Subcutaneous abdominal adipose tissue (tissue), 5 donors: ENCODE measurements around the gene KLHDC1.
"Not testable (repeated sequence)": the region's sequence is repeated elsewhere in the genome, so short reads cannot be mapped to it uniquely, and the experiment has no call there.

Experiments used
- H3K27ac ChIP-seq: one replicate; pipeline ENCODE4 v1.7.0; 2013; ENCODE audit warnings: low read depth, mild to moderate bottlenecking, inconsistent platforms, low read length, moderate library complexity
- H3K27me3 ChIP-seq, 5 donors: one replicate each; pipeline ENCODE4 v1.7.0; 2013; ENCODE audit warnings: low read length in 5 of 5, inconsistent platforms in 1 of 5; ENCODE audit not compliant: control insufficient read depth in 5 of 5, insufficient read depth in 4 of 5
- H3K36me3 ChIP-seq, 5 donors: one replicate each; pipeline ENCODE4 v1.7.0; 2013; ENCODE audit warnings: low read length in 5 of 5; ENCODE audit not compliant: control insufficient read depth in 5 of 5, insufficient read depth in 5 of 5
- H3K4me1 ChIP-seq, 5 donors: one replicate each; pipeline ENCODE4 v1.7.0; 2013; ENCODE audit warnings: low read length in 5 of 5, mild to moderate bottlenecking in 3 of 5, moderate library complexity in 1 of 5; ENCODE audit not compliant: control insufficient read depth in 5 of 5, insufficient read depth in 5 of 5
- H3K4me3 ChIP-seq, 5 donors: one replicate each; pipeline ENCODE4 v1.7.0; 2013; ENCODE audit warnings: low read length in 5 of 5, low read depth in 1 of 5
- H3K9ac ChIP-seq, 5 donors: one replicate each; pipeline ENCODE4 v1.7.0; 2013; ENCODE audit warnings: low read length in 5 of 5, mild to moderate bottlenecking in 4 of 5, moderate library complexity in 3 of 5
- H3K9me3 ChIP-seq, 5 donors: one replicate each; pipeline ENCODE4 v1.7.0; 2013; ENCODE audit warnings: low read length in 5 of 5; ENCODE audit not compliant: control insufficient read depth in 5 of 5
- donor health status: healthy.
- donor health status: healthy.
- donor health status: healthy.
- donor health status: healthy.
- donor health status: healthy.

Gene KLHDC1

GRCh38 chr14:49720744-49721143, 27.8 kb downstream of the KLHDC1 start:
- H3K27me3 ChIP-seq: no peaks in the 10 kb centered on the region
- peaks cover 17 to 38% (median 24%) of the 10 kb centered on the region in 5 donors for H3K36me3 ChIP-seq
- no peak overlapping the region for H3K4me3 ChIP-seq
- no peak overlapping the region for H3K9ac ChIP-seq
- H3K4me1 ChIP-seq: no peaks in the 10 kb centered on the region
- no peak overlapping the region for H3K27ac ChIP-seq
- no peaks in the 10 kb centered on the region for H3K9me3 ChIP-seq

GRCh38 chr14:49721733-49722435, 29.0 kb downstream of the KLHDC1 start:
- H3K4me3 ChIP-seq, H3K9ac ChIP-seq, H3K9me3 ChIP-seq, H3K4me1 ChIP-seq, H3K27ac ChIP-seq, H3K27me3 ChIP-seq: not testable (repeated sequence)
- H3K36me3 ChIP-seq: peaks cover 26 to 49% (median 31%) of the 10 kb centered on the region in 5 donors

- H3K4me3 ChIP-seq: no peak overlapping the region
- H3K27ac ChIP-seq: no peak overlapping the region
- no peaks in the 10 kb centered on the region for H3K27me3 ChIP-seq
- H3K4me1 ChIP-seq: no peaks in the 10 kb centered on the region
- no peak overlapping the region for H3K9ac ChIP-seq
- peaks cover 23 to 53% (median 36%) of the 10 kb centered on the region in 5 donors for H3K36me3 ChIP-seq
- no peaks in the 10 kb centered on the region for H3K9me3 ChIP-seq
Observed at GRCh38 chr14:49727171-49727570, 34.3 kb downstream of the KLHDC1 start.

- H3K9ac ChIP-seq: no peak overlapping the region
- no peaks in the 10 kb centered on the region for H3K27me3 ChIP-seq
Observed at GRCh38 chr14:49732896-49733295, 40.0 kb downstream of the KLHDC1 start.

DNA sequence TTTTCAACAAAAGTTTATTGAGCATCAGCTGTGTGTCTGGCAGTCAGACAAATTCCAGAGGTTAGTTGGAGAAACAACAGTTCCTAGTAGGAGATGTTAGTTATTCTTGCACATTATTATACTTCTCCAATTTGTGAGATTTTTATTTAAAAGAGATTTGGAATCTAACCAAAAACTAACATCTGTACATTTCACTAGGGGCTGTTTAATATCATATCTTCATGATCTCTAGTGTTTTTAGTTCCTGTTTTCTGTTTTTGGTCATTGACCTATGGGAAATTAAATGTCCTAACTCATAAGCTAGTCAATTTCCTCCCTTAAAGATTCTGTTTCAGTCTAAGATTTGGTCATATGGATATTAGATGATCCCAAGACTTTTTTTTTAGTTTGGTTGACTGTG, 40.9 kb downstream of the KLHDC1 start:
- no peaks in the 10 kb centered on the region for H3K4me1 ChIP-seq
- H3K27me3 ChIP-seq: no peaks in the 10 kb centered on the region
- no peak overlapping the region for H3K27ac ChIP-seq
- no peak overlapping the region for H3K9ac ChIP-seq
- H3K4me3 ChIP-seq: no peak overlapping the region
- H3K36me3 ChIP-seq: peaks cover 16 to 39% (median 27%) of the 10 kb centered on the region in 5 donors
- H3K9me3 ChIP-seq: no peaks in the 10 kb centered on the region

More at GRCh38 chr14:49732896-49733295, 40.0 kb downstream of the KLHDC1 start:
- Histone ChIP-seq H3K36me3 (peaks cover 11 to 38% (median 25%) of the 10 kb centered on the region in 5 donors), H3K4me3 (no peak overlapping the region), H3K4me1 (no peaks in the 10 kb centered on the region), H3K9me3 (no peaks in the 10 kb centered on the region), H3K27ac (no peak overlapping the region)

DNA sequence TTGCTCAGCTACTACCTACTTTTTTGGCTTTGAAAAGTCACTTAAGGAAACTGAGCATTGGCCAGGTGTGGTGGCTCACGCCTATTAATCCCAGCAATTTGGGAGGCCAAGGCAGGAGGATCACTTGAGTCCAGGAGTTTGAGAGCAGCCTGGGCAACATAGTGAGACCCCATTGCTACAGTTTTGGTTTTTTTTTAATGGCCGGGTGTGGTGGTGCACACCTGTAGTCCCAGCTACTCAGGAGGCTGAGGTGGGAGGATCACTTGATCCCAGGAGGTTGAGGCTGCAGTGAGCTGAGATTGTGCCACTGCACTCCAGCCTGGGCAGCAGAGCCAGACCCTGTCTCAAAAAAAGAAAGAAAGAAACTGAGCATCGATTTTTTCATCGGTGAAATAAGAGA, 42.7 kb downstream of the KLHDC1 start:
- H3K27ac ChIP-seq, H3K4me1 ChIP-seq, H3K9me3 ChIP-seq, H3K9ac ChIP-seq, H3K27me3 ChIP-seq, H3K4me3 ChIP-seq: not testable (repeated sequence)
- H3K36me3 ChIP-seq: peaks cover 14 to 40% (median 29%) of the 10 kb centered on the region in 5 donors

GRCh38 chr14:49745191-49745590, 52.3 kb downstream of the KLHDC1 start:
- H3K4me3 ChIP-seq: no peak overlapping the region
- H3K4me1 ChIP-seq: no peaks in the 10 kb centered on the region
- no peaks in the 10 kb centered on the region for H3K27me3 ChIP-seq
- no peaks in the 10 kb centered on the region for H3K9me3 ChIP-seq
- no peak overlapping the region for H3K9ac ChIP-seq
- no peak overlapping the region for H3K27ac ChIP-seq
- peaks cover 24 to 69% (median 37%) of the 10 kb centered on the region in 5 donors for H3K36me3 ChIP-seq

- H3K9ac ChIP-seq: not testable (repeated sequence)
Observed at GRCh38 chr14:49746476-49746875, 53.6 kb downstream of the KLHDC1 start.

DNA sequence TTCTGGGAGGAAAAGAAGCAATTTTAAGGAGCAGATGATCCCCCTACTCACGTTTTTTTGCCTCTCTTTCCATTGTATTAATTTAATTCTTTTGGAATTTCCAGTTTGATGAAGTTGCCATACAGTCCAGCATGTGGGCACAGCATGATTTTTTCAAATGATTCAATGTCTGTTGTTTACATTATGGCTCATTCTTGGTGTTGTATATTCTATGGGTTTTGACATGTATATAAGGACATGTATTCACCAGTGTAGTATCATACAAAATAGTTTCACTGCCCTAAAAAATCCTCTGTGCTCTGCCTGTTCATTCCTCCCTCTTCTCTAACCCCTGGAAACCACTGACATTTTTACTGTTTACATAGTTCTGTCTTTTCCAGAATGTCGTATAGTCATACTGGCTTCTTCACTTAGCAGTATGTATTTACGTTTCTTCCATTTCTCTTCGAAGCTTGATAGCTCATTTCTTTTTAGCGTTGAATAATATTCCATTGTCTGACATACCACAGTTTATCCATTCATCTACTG, 61.7 kb downstream of the KLHDC1 start:
- Histone ChIP-seq H3K36me3 (peaks cover 2 to 20% (median 9%) of the 10 kb centered on the region in 5 donors), H3K4me1 (no peaks in the 10 kb centered on the region), H3K27ac (no peak overlapping the region), H3K4me3 (no peak overlapping the region), H3K9me3 (no peaks in the 10 kb centered on the region), H3K9ac (no peak overlapping the region), H3K27me3 (no peaks in the 10 kb centered on the region)

More at GRCh38 chr14:49746476-49746875, 53.6 kb downstream of the KLHDC1 start:
- H3K27ac ChIP-seq, H3K4me1 ChIP-seq, H3K4me3 ChIP-seq, H3K9me3 ChIP-seq, H3K27me3 ChIP-seq: not testable (repeated sequence)
- H3K36me3 ChIP-seq: peaks cover 22 to 65% (median 34%) of the 10 kb centered on the region in 5 donors

- H3K4me1 ChIP-seq: no peaks in the 10 kb centered on the region
- H3K36me3 ChIP-seq: peaks cover 2 to 13% (median 9%) of the 10 kb centered on the region in 5 donors
- no peak overlapping the region for H3K27ac ChIP-seq
- no peak overlapping the region for H3K9ac ChIP-seq
- no peaks in the 10 kb centered on the region for H3K27me3 ChIP-seq
- no peaks in the 10 kb centered on the region for H3K9me3 ChIP-seq
- H3K4me3 ChIP-seq: no peak overlapping the region
Observed at GRCh38 chr14:49755378-49755777, 62.5 kb downstream of the KLHDC1 start.
